ENCODE data around the gene BBIP1.
"Not testable (repeated sequence)": the region's sequence is repeated elsewhere in the genome, so short reads cannot be mapped to it uniquely, and the experiment has no call there.

BBIP1 gene

DNA sequence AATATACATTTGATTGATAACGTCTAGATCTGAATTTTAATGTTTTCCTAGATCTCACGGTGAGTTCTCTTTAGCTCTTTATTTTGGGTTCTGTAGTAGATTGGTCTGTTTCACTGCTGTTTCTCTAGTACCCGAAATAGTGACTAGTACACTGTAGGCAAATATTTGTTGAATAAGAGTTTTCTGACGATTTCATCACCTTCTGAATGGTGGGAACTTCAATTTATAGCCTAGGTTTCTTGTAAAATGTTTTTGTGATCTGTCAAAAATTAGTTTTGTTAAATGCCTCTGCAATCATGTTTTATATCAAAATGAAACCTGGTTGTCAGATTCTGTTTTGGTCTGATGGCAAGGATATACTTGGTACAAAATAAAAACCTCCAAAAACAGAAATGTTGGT lies 37.1 kb downstream of the BBIP1 start:
- DNase-seq: no peak

DNA sequence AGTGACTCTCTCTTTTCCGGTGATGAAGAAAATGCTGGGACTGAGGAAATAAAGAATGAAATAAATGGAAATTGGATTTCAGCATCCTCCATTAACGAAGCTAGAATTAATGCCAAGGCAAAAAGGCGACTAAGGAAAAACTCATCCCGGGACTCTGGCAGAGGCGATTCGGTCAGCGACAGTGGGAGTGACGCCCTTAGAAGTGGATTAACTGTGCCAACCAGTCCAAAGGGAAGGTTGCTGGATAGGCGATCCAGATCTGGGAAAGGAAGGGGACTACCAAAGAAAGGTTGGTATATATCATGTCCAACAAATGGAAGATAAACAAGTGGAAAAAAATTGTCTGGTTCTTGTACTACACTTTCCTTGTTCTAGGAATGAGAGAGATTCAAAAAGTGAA lies 37.7 kb downstream of the BBIP1 start:
- DNase-seq: no peak

DNA sequence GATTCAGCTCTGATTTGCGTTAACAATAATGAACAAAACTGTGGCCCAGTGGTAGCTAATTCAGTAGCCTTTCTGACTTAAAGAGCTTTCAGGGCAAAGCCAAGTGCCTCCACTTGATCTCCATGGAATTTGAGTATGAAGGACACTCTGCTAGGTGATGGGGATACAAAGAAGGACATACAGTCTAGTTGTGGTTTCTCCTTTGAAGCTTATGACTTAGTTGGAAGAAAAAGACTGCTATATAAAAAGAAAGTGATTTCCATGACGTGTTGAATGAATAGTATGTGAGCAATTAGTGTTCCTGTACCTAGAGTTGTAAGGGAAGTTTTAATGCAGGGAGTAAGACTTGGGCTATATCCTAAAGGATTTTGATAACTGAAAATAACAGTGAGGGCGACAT lies 39.0 kb downstream of the BBIP1 start:
- DNase-seq: no peak

DNA sequence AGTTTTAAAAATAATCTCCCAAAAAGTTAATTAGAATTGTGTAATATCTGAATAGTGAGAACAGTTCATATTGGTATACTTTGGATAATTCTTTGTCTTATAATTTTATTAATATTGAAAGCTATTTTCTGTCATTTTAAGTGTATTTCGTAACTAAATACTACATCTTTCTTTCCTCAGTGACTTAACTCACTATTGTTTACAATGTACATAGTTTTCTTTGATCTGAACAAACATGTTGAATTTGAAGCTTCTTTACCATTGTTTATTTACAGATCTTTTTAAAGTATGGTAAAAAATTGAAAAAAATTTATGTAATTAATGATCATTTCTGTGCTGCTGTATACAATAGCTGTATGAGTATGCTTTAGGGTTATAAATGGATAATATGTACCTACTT lies 42.2 kb downstream of the BBIP1 start:
- no peak for DNase-seq

DNA sequence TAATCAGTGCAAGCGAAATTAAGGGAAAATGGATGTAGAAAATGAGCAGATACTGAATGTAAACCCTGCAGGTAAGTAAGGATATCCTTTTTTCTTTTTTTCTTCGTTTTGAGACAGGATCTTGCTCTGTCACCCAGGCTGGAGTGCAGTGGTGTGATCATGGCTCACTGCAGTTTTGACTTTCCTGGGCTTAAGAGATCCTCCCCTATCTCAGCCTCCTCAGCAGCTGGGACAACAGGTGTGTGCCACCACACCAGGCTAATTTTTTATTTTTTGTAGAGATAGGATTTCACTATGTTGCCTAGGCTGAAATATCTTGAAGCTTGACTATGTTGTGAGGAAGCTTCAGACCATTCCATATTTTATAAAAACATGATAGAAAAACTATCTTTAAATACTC lies 43.0 kb downstream of the BBIP1 start:
- DNase-seq: no peak

DNA sequence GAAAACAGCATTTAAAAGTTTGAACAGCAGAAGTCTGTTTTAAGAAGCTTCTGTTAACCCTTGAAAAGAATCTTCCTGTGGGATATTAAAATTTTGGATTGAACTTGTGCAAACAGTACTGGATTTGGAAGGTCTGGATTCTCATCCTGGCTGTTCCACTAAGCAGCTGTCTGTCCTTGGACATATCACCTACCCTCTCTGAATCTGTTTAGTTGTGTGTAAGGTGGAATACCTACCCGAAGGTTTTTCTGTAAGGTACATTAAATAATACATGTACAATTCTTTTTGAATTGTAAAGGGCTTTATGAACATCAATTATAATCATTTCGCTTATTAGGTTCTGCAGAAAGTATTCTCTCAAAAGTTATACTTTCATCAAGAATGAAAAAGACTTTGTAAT lies 45.0 kb downstream of the BBIP1 start:
- DNase-seq: no peak

DNA sequence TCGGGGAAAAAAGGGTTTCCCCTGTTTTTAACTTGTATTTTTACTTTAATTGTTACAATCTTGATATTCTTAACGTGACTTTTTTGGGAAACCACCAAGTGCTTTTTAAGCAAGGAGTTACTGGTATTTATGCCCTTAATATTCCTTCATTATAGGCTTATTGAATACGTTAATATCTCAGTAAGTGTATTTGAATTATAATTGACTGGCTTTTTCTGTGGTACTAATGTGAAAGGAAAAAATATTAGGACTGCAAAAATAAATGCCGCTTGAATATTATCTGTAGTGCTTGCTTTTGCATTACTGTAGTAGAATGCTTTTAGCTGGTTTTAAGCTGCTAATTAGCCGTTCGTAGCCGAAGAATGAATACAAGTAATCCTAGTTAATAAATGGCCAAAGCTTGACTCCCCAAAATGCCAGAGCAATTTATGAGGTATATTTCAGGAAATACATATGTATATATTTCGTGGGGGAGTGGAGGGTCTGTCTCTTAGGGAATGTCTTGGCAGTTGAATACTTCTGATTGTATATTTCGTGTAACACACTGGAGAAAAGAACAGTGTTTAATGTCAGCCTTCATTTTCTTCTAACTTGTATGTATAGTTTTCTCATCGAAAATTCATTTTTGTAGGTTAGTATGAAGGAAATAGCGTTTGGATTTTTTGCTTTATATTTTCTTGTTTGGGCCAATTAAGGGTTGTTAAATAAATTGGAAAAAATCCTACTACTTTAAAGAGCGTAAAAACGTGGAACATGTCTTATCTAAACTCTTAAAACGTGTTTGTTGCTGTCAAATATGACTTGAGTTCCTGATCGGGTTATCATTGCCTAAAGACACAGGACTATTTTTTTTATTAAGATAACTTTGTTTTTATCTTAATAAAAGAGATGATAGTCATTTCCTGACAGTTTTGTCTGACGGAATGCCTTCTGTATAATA lies 45.7 kb downstream of the BBIP1 start:
- peak; percentile 30 for DNase-seq

DNA sequence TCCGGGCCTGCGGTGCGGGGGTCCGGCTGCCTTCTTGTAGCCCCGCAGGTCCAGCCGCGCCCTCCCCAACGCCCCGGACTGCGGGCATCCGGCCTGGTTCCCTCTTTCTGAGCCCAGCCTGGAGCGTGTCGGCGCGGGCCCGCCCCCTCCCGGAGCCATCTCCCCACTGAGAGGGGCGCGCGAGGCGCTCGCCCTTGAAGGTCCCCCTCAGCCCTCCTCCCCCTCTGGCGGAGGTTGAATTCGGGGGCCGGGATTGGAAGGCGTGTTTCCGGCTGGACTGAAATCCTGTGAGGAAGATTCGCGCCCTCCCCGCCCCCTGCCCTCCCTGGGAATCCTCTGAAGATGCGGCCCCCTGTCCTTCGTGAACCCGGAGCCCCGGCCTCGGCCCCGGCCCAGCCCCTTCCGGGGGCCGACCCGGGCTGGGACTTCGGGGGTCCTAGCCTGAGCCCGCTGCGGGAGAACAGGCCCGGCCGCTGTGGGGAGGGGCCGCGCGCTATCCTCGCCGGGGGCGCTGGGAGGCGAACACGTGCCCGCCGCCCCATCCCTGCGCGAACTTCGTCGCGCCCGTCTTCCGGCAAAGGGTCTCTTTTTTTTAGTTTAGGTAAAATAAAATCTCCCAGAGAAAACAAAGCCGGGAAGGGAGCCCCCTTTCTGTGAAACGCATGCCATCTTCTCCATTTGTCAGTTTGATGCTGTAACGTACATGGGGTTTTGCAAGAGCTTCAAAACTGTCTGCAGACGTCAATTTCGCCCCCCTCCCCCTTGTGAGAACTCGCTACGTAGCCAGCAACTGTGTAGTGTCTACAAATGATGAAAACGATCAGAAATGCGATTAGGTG lies 46.6 kb downstream of the BBIP1 start:
- peak; percentile 38 for DNase-seq

DNA sequence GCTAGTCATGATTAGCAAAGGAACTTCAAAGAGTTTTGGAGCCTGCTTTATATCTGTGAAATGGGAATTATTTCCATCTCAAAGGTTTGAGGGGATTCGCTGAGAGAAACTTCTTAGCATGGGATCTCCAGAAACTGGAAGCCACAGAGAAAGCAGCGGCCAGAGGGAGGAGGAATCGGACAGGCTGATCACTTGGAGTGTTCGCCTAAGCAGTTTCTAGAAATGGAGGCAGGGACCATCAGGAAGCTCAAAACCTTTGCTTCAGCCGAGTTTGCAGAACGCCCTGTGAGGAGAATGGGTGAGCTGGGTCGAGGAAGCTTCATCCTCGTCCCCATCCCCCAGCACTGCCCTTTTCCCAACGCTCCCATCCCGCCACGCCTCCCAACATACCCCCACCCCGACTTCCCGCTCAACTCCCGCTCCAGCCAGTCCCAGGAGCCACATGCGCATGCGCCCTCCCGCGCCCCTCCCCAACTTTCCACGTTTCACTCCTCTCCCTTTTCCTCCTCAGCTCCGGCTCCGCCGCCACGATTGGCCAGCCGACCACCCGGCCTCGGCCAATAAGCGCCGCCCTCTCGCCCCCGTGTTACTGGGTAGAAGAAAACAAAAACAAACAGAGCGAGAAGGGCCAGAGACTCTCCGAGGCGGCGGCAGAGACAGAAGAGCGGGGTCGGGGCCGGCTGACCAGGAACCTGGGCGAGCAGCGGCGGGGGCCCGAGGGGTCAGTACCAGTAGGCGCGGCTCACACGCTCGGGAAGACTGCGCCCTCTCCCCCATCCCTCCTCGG lies 47.5 kb downstream of the BBIP1 start, which contains the start of gene PDCD4:
PDCD4 (plus strand) TSS at position 631 of the 787 bp plus-strand sequence. CDS start 4,100 bp downstream, outside the sequence.
- peak; percentile 98 for DNase-seq

DNA sequence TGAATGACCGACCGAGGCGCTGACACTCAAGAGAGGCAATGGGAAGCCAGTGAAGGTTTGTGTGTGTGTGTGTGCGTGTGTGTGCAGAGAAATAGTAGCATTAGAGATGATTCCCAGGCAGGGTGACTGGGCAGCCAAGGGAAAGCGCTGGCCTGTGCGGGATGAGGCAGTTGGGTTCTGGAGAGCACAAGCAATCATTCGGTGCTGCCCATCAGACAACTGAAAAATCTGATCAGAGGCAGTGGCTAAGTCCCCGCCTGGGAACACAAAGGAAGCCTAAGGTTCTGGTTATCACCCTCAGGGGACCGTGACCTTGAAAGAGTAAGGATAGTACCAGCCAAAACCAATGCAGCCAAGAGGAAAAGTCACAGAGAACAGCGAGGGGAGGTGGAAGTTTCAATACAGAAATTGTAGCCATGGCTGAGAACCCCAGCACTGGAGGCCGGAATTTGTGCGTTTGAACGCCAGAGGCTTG lies 48.1 kb downstream of the BBIP1 start:
- no peak for DNase-seq

DNA sequence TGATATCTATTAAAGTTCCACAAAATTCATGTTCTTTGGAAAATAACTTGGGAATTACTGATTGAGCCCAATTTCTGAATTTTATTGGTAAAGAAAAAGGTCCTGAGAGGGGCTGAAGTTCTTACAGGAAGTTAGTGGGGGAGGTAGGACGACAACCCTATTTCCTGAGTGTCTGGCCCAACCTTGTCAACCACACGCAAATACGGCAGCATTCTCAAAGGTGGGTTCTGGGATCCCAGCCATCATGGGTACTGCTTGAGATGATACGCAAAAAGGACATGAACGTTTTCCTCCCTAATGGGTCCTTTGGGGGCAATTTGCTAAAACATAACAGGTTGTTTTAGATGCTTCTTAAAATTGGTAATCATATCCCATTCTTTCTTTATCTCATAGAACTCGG lies 50.0 kb downstream of the BBIP1 start:
- no peak for DNase-seq

DNA sequence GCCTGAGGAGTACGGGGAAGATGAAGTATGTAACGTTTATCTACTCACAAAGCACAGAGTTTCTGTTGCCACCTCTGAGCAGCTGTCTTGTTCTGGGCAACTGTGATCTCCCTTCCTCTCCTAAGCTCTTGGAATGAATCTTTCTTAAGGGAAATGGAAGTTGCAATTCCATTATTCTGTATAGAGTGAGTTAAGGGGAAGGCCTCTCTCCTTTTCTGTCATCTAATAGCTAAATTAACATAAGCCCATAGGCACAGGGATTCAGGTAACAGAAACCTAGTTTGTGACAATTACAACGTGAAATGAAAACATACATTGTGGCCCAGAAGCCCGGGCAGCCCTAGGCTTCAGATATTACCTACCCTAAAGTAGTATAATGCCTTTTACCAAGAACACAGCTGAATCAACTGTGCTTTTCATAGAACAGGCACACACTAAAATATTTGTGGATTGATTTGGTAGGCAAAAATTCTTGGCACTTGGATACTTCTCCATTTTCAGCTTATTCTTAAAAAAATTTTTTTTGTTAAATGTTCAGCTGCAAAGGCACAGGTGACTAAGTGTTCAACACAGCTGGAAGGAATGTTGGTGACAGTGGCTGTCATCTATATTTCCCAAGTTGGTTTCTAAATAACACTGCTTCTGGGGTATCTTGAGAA lies 51.0 kb downstream of the BBIP1 start:
- no peak for DNase-seq

DNA sequence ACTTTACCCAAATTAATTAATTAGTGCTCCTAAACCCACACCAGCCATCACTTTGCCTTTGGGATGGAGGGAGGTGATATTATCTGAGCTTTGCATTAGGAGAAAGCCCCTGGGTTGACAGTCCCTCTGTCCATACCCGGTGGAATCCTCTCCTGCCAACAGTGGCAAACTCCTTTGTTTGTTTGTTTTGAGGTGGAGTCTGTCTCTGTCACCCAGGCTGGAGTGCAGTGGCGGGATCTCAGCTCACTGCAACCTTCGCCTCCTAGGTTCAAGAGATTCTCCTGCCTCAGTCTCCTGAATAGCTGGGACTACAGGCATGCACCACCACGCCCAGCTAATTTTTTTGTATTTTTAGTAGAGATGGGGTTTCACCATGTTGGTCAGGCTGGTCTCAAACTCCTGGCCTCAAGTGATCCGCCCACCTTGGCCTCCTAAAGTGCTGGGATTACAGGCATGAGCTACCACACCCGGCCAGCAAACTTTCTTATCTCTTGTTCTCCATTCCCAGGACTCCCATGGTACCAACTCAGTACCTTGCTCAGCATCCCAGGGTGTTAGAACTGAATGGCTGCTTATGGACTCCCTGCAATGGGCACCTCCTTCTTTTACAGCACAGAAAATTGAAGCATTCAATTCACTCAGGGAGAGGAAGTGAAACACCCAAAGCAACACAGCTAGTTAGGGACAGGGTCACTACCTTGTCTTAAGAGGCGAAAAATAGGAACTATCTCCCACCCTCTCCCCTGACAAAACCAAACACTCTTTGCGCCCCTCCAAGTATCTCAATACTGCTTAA lies 51.8 kb downstream of the BBIP1 start:
- DNase-seq: not testable (repeated sequence)

DNA sequence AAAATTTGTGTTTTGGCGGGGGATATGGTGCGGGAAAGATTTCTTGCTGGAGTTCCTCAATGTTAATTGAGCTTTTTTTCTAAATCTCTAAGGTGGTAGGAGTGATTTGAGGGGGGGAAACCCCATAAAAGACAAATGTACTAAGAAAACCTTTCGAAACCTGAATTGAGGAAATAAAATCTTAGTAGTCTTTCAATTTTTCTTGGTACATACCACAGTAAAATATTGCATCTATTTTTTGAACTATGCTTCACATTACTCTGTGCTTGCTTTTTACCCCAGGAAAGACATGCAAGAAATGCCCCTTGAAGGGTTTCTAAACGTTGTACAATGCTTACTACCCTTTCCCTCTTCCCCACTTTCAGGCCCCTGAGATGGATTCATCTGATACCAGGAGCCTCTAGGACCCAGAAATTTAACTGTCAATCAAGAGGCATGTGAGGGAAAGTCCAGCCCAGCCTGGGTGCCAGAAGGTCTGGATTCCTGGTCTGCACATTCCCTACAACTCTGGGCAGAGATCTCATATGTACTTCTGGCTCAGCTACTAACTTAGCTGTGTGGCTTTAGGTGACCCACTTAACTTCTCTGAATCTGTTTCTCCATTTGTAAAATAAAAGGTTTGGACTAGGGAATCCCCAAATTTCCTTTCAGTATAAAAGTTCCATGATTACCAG lies 53.0 kb downstream of the BBIP1 start:
- no peak for DNase-seq

DNA sequence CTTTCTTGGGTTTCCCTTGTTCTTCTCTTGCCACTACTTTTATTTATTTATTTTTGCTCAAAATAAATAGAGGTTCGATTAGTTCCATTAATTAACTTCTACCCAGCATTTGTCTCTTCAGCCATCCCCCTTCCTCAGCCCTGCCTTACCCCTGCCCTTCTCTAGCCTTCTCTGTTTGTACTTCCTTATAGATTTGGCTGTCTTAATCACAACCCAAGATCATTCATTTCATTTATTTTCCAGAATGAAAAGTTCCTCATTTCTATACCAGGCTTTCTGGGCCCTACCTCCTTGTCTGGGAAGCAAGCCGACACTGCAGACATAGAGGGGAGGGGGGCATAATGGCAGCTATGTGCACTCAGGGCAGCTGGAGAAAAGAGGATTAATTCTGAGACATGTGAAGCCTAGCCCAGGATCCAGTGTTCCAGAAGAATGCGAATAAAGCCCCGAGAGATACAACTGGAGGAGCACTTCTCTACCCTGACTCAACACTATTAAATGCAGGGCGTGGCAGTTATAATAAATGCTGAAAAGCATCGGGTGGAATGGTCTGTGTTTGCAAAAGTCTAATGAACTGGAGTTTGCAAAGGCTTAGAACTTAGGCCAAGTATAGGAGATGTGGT lies 53.7 kb downstream of the BBIP1 start:
- DNase-seq: peak; percentile 13

DNA sequence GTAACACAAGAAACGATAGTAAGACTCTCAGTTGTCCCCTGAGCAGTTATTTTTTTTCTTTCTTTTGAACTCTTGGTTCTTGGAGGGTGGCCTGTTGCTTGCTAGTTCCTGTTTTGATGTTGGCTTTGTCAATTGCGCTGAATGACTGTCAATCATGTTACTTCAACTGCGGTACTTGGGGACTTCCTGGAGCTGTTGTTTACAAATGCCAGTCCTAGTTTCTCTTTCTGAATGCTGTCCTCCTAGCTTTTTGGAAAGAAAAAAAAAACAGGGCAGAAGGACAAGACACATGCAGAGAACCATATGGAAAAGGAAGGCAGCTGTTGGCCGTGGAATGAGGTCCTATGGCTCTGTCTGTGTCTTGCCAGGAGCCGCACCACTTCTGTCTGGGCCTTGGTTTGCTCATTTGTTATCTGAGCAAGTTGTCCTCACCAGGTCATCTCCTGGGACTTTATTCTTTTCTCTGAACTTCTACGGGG lies 54.3 kb downstream of the BBIP1 start:
- DNase-seq: no peak

DNA sequence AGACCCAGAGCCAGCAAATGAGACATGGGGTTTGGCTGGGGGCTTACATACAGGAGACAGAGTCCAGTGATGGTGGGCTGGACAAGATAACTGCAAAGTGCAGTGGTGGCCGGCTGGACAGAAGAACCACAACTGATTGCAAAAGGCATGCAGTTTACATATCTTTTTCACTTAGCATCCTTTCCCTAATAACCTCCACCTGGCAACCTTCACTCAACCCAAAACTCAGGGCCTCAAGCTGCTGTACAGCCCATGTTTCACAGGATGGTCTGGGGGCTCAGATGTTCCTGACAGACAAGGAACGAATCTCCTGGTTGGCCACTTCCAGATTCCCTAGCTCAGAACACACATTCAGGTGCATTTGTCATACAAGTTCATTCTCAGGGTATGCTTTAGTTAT lies 55.0 kb downstream of the BBIP1 start:
- DNase-seq: no peak

DNA sequence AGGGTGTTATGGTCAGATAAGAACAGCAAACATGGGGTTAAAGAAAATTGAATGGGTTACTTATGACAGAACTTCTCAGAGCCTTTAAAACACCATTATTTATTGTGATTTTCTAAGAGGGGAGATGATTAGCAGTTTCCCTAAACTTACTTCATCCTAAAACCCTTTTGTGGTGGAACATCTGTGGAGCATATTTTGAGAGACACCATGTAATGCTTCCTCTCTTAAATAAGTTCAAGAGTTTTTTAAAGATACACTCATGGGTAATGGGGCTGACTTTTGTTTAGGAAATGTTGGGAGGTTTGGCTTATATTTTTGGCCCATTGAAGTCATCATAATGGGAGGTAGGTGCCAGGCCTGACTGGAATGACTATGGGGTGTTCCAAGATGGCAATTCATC lies 55.6 kb downstream of the BBIP1 start:
- DNase-seq: no peak

DNA sequence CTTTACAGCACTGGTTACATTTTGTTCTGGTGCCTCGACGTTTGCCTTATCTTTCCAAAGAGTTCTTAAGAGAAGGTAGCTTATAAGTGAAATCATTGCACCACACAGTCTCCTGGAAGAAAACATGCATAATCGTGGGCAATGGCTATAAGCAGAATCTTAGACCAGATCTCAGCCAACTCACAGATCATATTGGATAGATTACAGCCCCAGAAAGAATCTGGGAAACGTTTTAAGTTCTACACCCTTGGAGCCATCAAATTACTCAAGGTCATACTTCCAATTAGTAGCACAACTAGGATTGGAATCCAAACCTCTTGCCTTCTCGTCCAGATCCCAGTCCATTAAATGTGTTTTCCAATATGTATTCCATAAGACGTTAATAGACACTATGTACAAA lies 56.0 kb downstream of the BBIP1 start:
- no peak for DNase-seq

Data from kidney glomerular epithelial cell (primary cell).